NCI-H524 (cell line): ENCODE data around the gene CEACAM21.

ENCODE experiments used
- DNase-seq, 2 experiments: peaks; one replicate each; lab custom pipeline; 2025; lab: John Stamatoyannopoulos, UW

Gene CEACAM21

GRCh38 chr19:41575998-41576397 is at the start of gene CEACAM21:
Gene CEACAM21, plus strand, starts transcription at chr19:41576166. Its CDS starts 109 bp downstream, at chr19:41576275.
- DNase-seq: no peak

GRCh38 chr19:41527089-41527488 is 48.9 kb upstream of the CEACAM21 start:
- DNase-seq: no peak

- DNase-seq: no peak
Observed at GRCh38 chr19:41528106-41528505, 47.9 kb upstream of the CEACAM21 start.

- DNase-seq: no peak
Observed at GRCh38 chr19:41529484-41530183, 46.3 kb upstream of the CEACAM21 start.

GRCh38 chr19:41530184-41530534 is 45.8 kb upstream of the CEACAM21 start:
- DNase-seq: no peak

- DNase-seq: no peak
Observed at GRCh38 chr19:41530761-41531301, 45.1 kb upstream of the CEACAM21 start.

- no peak for DNase-seq
Observed at GRCh38 chr19:41531438-41532311, 44.3 kb upstream of the CEACAM21 start.

GRCh38 chr19:41532526-41532925 is 43.4 kb upstream of the CEACAM21 start:
- DNase-seq: no peak

- no peak for DNase-seq
Observed at GRCh38 chr19:41533671-41534215, 42.2 kb upstream of the CEACAM21 start.

GRCh38 chr19:41535029-41535622 is 40.8 kb upstream of the CEACAM21 start:
- no peak for DNase-seq

- DNase-seq: no peak
Observed at GRCh38 chr19:41537789-41538188, 38.2 kb upstream of the CEACAM21 start.

- no peak for DNase-seq
Observed at GRCh38 chr19:41540041-41540695, 35.8 kb upstream of the CEACAM21 start.

- peak in 1 of 2 experiments; percentile 22 for DNase-seq
Observed at GRCh38 chr19:41541990-41542584, 33.9 kb upstream of the CEACAM21 start.

- DNase-seq: no peak
Observed at GRCh38 chr19:41542622-41543021, 33.3 kb upstream of the CEACAM21 start.

GRCh38 chr19:41543582-41543981 is 32.4 kb upstream of the CEACAM21 start:
- DNase-seq: no peak

GRCh38 chr19:41545547-41545946 is 30.4 kb upstream of the CEACAM21 start:
- no peak for DNase-seq

GRCh38 chr19:41546386-41546789 is 29.6 kb upstream of the CEACAM21 start:
- DNase-seq: no peak

GRCh38 chr19:41546961-41547360 is 29.0 kb upstream of the CEACAM21 start:
- no peak for DNase-seq

GRCh38 chr19:41547569-41547968 is 28.4 kb upstream of the CEACAM21 start:
- no peak for DNase-seq

GRCh38 chr19:41548047-41548446 is 27.9 kb upstream of the CEACAM21 start:
- no peak for DNase-seq

GRCh38 chr19:41548954-41549688 is 26.8 kb upstream of the CEACAM21 start:
- no peak for DNase-seq
